IMR-90 (cell line): ENCODE data around the gene TARDBP. TPM values are rescaled to one million over a fixed set of nuclear protein-coding genes. Genes with fewer than 3 reads are reported as not detected.

Experiments used
- ATAC-seq: fragments of 200-7000 bp; cut with Tn5 transposase; 2 replicates; pipeline ENCODE4 v1.9.1; 2020; ENCODE audit warnings: low read depth, mild to moderate bottlenecking, moderate library complexity
- BruUV-seq: library from RNA; stranded (reverse); fragments of 400-500 nt; replicated peaks from 2 replicates; lab custom pipeline; 2021; lab: Mats Ljungman, UMichigan
- CTCF ChIA-PET: fragments of 300-600 bp; formaldehyde crosslinking; extraction: SDS; loops from one replicate; lab custom pipeline; 2021; ENCODE audit warnings: antibody characterized with exemption; lab: Yijun Ruan, JAX
- POLR2A ChIA-PET: fragments of 300-600 bp; sonication (Branson Sonifier 250); formaldehyde crosslinking; loops from one replicate; lab custom pipeline; 2022; ENCODE audit warnings: antibody characterized with exemption; ENCODE audit not compliant: unreplicated experiment; lab: Charles Lee
- DNase-seq: peaks from one replicate; pipeline ENCODE4 v3.0.0; 2013
- H2AFZ ChIP-seq: replicated peaks from 2 replicates; pipeline ENCODE3; 2013; ENCODE audit warnings: low read length, mild to moderate bottlenecking; ENCODE audit not compliant: poor library complexity
- H2AK5ac ChIP-seq: 2 replicates; pipeline ENCODE4 v1.6.1; 2013; ENCODE audit warnings: low read depth, low read length, inconsistent platforms
- H2AK9ac ChIP-seq: replicated peaks from 2 replicates; pipeline ENCODE3; 2013; ENCODE audit warnings: mild to moderate bottlenecking, low read depth, low read length, moderate library complexity; ENCODE audit not compliant: poor library complexity
- H2BK120ac ChIP-seq: 2 replicates; pipeline ENCODE4 v1.6.1; 2013; ENCODE audit warnings: low read depth, low read length, inconsistent platforms
- H2BK15ac ChIP-seq: 3 replicates; pipeline ENCODE4 v1.6.1; 2013; ENCODE audit warnings: low read depth, low read length, inconsistent platforms
- H2BK20ac ChIP-seq: 2 replicates; pipeline ENCODE4 v1.6.1; 2013; ENCODE audit warnings: low read depth, mild to moderate bottlenecking, inconsistent platforms, low read length, moderate library complexity
- H2BK5ac ChIP-seq: 2 replicates; pipeline ENCODE4 v1.6.1; 2013; ENCODE audit warnings: mild to moderate bottlenecking, low read depth, low read length, inconsistent platforms; ENCODE audit not compliant: poor library complexity, severe bottlenecking
- H3K14ac ChIP-seq: replicated peaks from 2 replicates; pipeline ENCODE4 v1.6.1; 2013; ENCODE audit warnings: low read depth, low read length, inconsistent platforms
- H3K18ac ChIP-seq: 2 replicates; pipeline ENCODE4 v1.6.1; 2013; ENCODE audit warnings: low read depth, low read length, control low read depth
- H3K23ac ChIP-seq: 2 replicates; pipeline ENCODE4 v1.6.1; 2013; ENCODE audit warnings: low read depth, low read length, inconsistent platforms
- H3K27ac ChIP-seq: 2 replicates; pipeline ENCODE4 v1.5.1; 2013; ENCODE audit warnings: mild to moderate bottlenecking, control low read depth, low read length; ENCODE audit not compliant: insufficient read depth
- H3K27me3 ChIP-seq: 2 replicates; pipeline ENCODE4 v1.6.1; 2013; ENCODE audit warnings: low read length; ENCODE audit not compliant: control insufficient read depth, insufficient read depth
- H3K36me3 ChIP-seq: 2 replicates; pipeline ENCODE4 v1.6.1; 2013; ENCODE audit warnings: low read length, mixed read lengths; ENCODE audit not compliant: control insufficient read depth, insufficient read depth
- H3K4ac ChIP-seq: 2 replicates; pipeline ENCODE4 v1.6.1; 2013; ENCODE audit warnings: low read depth, low read length, inconsistent platforms
- H3K4me1 ChIP-seq: 2 replicates; pipeline ENCODE4 v1.6.1; 2013; ENCODE audit warnings: low read length, mixed read lengths; ENCODE audit not compliant: control insufficient read depth, insufficient read depth
- H3K4me2 ChIP-seq: 2 replicates; pipeline ENCODE4 v1.6.1; 2013; ENCODE audit warnings: low read depth, mild to moderate bottlenecking, control low read depth, low read length, moderate library complexity
- H3K4me3 ChIP-seq: 2 replicates; pipeline ENCODE4 v1.5.1; 2013; ENCODE audit warnings: low read depth, mild to moderate bottlenecking, control low read depth, low read length, moderate library complexity; ENCODE audit not compliant: insufficient read depth
- H3K56ac ChIP-seq: 2 replicates; pipeline ENCODE4 v1.6.1; 2013; ENCODE audit warnings: low read length, inconsistent platforms; ENCODE audit not compliant: insufficient read depth; ENCODE audit errors: extremely low read depth
- H3K79me1 ChIP-seq, 2 experiments: 2 replicates each; pipeline ENCODE4 v1.6.1; 2013; ENCODE audit warnings: low read length in 2 of 2, inconsistent platforms in 1 of 2, low read depth in 1 of 2
- H3K9ac ChIP-seq: 2 replicates; pipeline ENCODE4 v1.6.1; 2013; ENCODE audit warnings: low read depth, low read length, control low read depth
- H3K9me1 ChIP-seq: 2 replicates; pipeline ENCODE4 v1.6.1; 2013; ENCODE audit warnings: low read length, inconsistent platforms; ENCODE audit not compliant: insufficient read depth
- H3K9me3 ChIP-seq: 2 replicates; pipeline ENCODE4 v1.6.1; 2013; ENCODE audit warnings: low read length; ENCODE audit not compliant: control insufficient read depth, insufficient read depth
- H4K20me1 ChIP-seq: 2 replicates; pipeline ENCODE4 v1.6.1; 2013; ENCODE audit warnings: low read length, inconsistent platforms; ENCODE audit not compliant: insufficient read depth
- H4K5ac ChIP-seq: 2 replicates; pipeline ENCODE4 v1.6.1; 2013; ENCODE audit warnings: mild to moderate bottlenecking, low read depth, low read length, control low read depth
- H4K8ac ChIP-seq, 2 experiments: 2 replicates each; pipeline ENCODE4 v1.6.1; 2013; ENCODE audit warnings: low read depth in 2 of 2, low read length in 2 of 2, control low read depth in 1 of 2, inconsistent platforms in 1 of 2
- H4K91ac ChIP-seq: 2 replicates; pipeline ENCODE4 v1.6.1; 2013; ENCODE audit warnings: low read depth, low read length, inconsistent platforms; ENCODE audit not compliant: insufficient read depth
- CEBPB ChIP-seq: IDR thresholded peaks from 2 replicates; pipeline ENCODE4 v1.6.1; 2012; ENCODE audit warnings: low read depth, low read length, improper control_type of control experiment
- CHD1 ChIP-seq: IDR thresholded peaks from 2 replicates; pipeline ENCODE4 v1.6.1; 2012; ENCODE audit warnings: low read depth, low read length, improper control_type of control experiment
- FOS ChIP-seq: fragments of 150-350 bp; IDR thresholded peaks from 2 replicates; pipeline ENCODE4 v1.6.1; 2016; ENCODE audit warnings: low read depth, low read length
- MAZ ChIP-seq: IDR thresholded peaks from 2 replicates; pipeline ENCODE4 v1.6.1; 2012; ENCODE audit warnings: low read depth, mild to moderate bottlenecking, low read length, improper control_type of control experiment, moderate library complexity, borderline replicate concordance
- MXI1 ChIP-seq: IDR thresholded peaks from 2 replicates; pipeline ENCODE4 v1.6.1; 2012; ENCODE audit warnings: low read depth, mild to moderate bottlenecking, low read length, moderate library complexity, borderline replicate concordance
- NFE2L2 ChIP-seq: fragments of 150-350 bp; IDR thresholded peaks from 2 replicates; pipeline ENCODE4 v1.6.1; 2016; ENCODE audit warnings: low read depth, mild to moderate bottlenecking, low read length
- POLR2A ChIP-seq: IDR thresholded peaks from 2 replicates; pipeline ENCODE4 v1.6.1; 2012; ENCODE audit warnings: mild to moderate bottlenecking, low read depth, low read length
- RAD21 ChIP-seq: IDR thresholded peaks from 2 replicates; pipeline ENCODE4 v1.6.1; 2012; ENCODE audit warnings: low read length, improper control_type of control experiment
- RCOR1 ChIP-seq: IDR thresholded peaks from 2 replicates; pipeline ENCODE4 v1.6.1; 2012; ENCODE audit warnings: mild to moderate bottlenecking, low read length, improper control_type of control experiment; ENCODE audit not compliant: insufficient replicate concordance
- SMC3 ChIP-seq: fragments of 150-350 bp; IDR thresholded peaks from 2 replicates; pipeline ENCODE4 v1.6.1; 2016; ENCODE audit warnings: low read depth, mild to moderate bottlenecking, antibody characterized with exemption, low read length, moderate library complexity
- WGBS, 2 experiments: methylation state at CpG; one replicate each; pipeline versions ENCODE4 v1.1.5 to v1.1.7; 2013; ENCODE audit warnings: missing lambda C conversion rate in 2 of 2; ENCODE audit not compliant: insufficient read length in 1 of 2; ENCODE audit errors: extremely low coverage in 2 of 2; 5-methylcytosine and 5-hydroxymethylcytosine counted together
- dilution Hi-C: fragments of 300-500 bp; cut with HindIII; formaldehyde crosslinking; loops from one replicate; pipeline ENCODE4 v1.14.3; 2018; ENCODE audit warnings: low sequenced_read_pairs; ENCODE audit not compliant: unreplicated experiment
- in situ Hi-C: fragments of 300-500 bp; cut with MboI; formaldehyde crosslinking; loops from 3 replicates; pipeline ENCODE4 v1.14.3; 2019; ENCODE audit warnings: low sequenced_read_pairs, inconsistent platforms, mixed read lengths
- intact Hi-C: fragments of 100-400 bp; cut with micrococcal nuclease; formaldehyde crosslinking; loops from 2 replicates; pipeline ENCODE4 v1.10.0; 2022
- polyA plus RNA-seq, 3 experiments: library from polyadenylated mRNA; depleted of rRNA; stranded (reverse); fragments of >200 nt; gene quantifications; 2 replicates each; pipeline ENCODE4 v1.2.3, GENCODE V29; 2012; ENCODE audit warnings: low replicate concordance in 1 of 3
- total RNA-seq: library from RNA; depleted of rRNA; stranded (reverse); fragments of >200 nt; gene quantifications from 2 replicates; pipeline ENCODE4 v1.2.3, GENCODE V29; 2012
- TF ChIP-seq, protein P1 (sequence below): conservative IDR thresholded peaks from 2 replicates; pipeline ENCODE4 v1.5.1; 2012; ENCODE audit warnings: mild to moderate bottlenecking, low read depth, low read length, improper control_type of control experiment

TARDBP gene
- total and polyA plus RNA-seq, 2 of the 4 experiments (the other 2 are of a cell fraction) = 36.7 to 161 TPM

DNA sequence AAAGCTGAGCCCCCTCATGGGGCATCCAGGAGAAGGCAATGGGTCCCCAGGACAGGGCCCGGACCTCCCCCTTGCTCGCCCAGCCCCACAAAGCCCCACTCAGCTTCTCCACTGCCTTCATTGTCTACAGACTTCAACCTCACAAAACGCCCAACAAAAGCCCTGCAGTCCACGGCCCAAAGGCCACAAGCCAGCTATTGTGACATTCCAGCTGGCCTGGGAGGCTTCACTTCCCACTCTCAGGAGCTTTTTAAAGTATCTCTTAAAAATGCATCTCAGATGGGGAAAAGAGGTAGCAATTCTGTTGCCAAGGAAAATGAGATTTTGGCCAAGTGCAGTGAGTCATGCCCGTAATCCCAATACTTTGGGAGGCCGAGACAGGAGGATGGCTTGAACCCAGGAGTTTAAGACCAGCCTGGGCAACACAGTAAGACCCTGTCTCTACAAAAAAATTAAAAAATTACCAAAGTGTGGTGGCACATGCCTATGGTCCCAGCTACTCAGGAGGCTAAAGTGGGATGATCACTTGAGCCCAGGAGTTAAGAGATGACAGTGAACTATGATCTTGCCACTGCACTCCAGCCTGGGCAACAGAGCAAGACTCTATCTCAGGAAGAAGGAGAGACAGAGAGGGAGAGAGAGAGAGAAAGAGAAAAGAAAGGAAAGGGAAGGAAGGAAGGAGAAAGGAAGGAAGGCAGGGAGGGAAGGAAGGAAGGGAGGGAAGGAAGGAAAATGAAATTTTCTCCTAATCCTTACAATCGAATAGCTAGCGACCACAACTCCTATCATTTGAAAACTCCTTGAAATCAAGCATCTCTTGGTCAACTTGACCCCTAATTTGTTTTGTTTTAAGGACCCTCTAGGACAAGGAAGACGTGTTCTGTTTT lies 31.4 kb upstream of the TARDBP start:
- Histone ChIP-seq H3K79me1 (no peaks in the 10 kb centered on the region), H3K27me3 (peaks cover 18% of the 10 kb centered on the region), H3K4me1 (no peaks in the 10 kb centered on the region; the same call in 1 of the 2 replicates), H2BK15ac (no peak overlapping the region), H4K5ac (no peak overlapping the region), H3K56ac (no peak overlapping the region), H2BK120ac (no peak overlapping the region), H3K23ac (no peak overlapping the region), H3K36me3 (no peaks in the 10 kb centered on the region), H2AK9ac (no peak overlapping the region), H2BK5ac (no peak overlapping the region), H3K18ac (no peak overlapping the region), H3K9me1 (no peaks in the 10 kb centered on the region), H2BK20ac (no peak overlapping the region), H3K27ac (no peak overlapping the region), H3K4me2 (no peak overlapping the region), H4K20me1 (no peaks in the 10 kb centered on the region), H3K4me3 (no peak overlapping the region), H3K14ac (no peak overlapping the region), H4K8ac (no peak overlapping the region), H3K9ac (no peak overlapping the region), H3K4ac (no peak overlapping the region), H4K91ac (no peak overlapping the region), H3K9me3 (no peaks in the 10 kb centered on the region), H2AFZ (no peak overlapping the region), H2AK5ac (no peak overlapping the region)
- ChIA-PET CTCF (interaction anchor here (0.6 kb wide), 1 partner anchor 14 kb away, joined by 3 read pairs; no protein-coding TSS in a partner anchor), POLR2A (no interaction called here)
- BruUV-seq = no TSS peak
- intact Hi-C loops (no loop called here), dilution Hi-C loops (no loop called here), in situ Hi-C loops (no loop called here)
- no peak for DNase-seq
- no peak for ATAC-seq
- WGBS, 2 experiments = 61% methylated on average over 2 of the region's 9 CpGs; no CpG with 5 or more reads in 1 of the 2 experiments
- TF ChIP-seq, protein P1, sequence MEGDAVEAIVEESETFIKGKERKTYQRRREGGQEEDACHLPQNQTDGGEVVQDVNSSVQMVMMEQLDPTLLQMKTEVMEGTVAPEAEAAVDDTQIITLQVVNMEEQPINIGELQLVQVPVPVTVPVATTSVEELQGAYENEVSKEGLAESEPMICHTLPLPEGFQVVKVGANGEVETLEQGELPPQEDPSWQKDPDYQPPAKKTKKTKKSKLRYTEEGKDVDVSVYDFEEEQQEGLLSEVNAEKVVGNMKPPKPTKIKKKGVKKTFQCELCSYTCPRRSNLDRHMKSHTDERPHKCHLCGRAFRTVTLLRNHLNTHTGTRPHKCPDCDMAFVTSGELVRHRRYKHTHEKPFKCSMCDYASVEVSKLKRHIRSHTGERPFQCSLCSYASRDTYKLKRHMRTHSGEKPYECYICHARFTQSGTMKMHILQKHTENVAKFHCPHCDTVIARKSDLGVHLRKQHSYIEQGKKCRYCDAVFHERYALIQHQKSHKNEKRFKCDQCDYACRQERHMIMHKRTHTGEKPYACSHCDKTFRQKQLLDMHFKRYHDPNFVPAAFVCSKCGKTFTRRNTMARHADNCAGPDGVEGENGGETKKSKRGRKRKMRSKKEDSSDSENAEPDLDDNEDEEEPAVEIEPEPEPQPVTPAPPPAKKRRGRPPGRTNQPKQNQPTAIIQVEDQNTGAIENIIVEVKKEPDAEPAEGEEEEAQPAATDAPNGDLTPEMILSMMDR = no peak
- TF ChIP-seq MAZ = no peak
- no peak for TF ChIP-seq FOS
- no peak for TF ChIP-seq MXI1
- no peak for TF ChIP-seq RCOR1
- no peak for TF ChIP-seq NFE2L2
- no peak for TF ChIP-seq CEBPB
- no peak for TF ChIP-seq CHD1
- TF ChIP-seq RAD21 = no peak
- TF ChIP-seq POLR2A = no peak
- TF ChIP-seq SMC3 = no peak
